HG02798 (cell line): ENCODE results near the gene SPTBN4.
"Not testable (repeated sequence)": the region's sequence is repeated elsewhere in the genome, so short reads cannot be mapped to it uniquely, and the experiment has no call there.

Experiments used
- ATAC-seq: cut with Tn5 transposase; IDR thresholded peaks from one replicate; pipeline ENCODE4 v1.9.1; 2021; ENCODE audit warnings: mild to moderate bottlenecking; ENCODE audit not compliant: unreplicated experiment, poor library complexity

Gene SPTBN4

DNA sequence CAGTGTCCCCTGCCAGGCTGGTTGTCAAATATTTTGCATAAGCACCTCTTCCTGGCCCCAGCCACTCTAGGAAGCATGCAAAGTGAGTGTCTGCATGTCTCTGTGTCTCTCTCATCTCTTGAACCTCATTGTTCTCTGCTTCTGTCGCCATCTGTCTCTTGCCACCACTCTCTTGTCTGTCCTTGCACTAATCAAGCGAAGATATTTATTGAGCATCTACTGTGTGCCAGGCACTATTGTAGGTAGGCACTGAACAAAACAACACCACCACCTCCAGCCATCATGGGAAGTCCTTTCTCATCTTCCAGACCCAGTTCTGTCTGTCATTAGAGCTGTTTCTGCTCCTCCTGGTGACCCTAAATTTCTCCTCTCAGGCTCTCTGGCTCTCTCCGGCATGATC, 57.9 kb downstream of the SPTBN4 start:
- ATAC-seq = no peak

DNA sequence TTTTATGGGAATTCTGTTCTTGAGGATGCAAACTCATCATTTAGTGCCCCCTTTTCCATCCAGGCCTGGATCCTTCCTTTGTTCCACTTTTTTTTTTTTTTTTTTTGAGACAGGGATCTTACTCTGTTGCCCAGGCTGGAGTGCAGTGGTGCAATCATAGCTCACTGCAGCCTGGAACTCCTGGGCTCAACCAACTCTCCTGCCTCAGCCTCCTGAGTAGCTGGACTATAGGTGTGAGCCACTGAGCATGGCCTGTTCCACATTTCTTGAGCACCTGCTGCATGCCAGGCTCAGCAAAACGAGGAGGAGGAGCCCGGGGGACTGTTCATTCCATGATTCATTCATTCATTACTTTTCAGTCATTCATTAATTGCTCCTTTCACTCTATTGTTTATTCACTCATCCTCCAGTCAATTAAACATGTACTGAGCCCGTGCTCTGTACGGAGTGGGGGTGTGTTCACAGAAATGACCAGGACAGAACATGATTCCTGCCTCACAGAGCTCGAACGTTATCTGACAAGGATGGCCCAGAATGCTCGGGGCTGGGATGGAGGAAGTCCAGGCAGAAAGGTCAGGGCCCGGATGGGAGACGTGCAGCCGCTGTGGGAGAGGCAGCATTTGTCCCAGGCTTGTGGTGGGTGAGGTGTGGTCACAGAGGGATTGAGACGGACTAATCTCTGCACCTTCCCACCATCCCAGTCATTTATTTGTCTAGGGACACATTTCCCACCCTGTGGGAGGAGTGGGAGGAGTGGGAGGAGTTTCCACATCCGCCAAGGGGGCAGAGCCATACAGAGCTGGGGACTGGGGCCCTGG, 58.6 kb downstream of the SPTBN4 start:
- no peak for ATAC-seq

DNA sequence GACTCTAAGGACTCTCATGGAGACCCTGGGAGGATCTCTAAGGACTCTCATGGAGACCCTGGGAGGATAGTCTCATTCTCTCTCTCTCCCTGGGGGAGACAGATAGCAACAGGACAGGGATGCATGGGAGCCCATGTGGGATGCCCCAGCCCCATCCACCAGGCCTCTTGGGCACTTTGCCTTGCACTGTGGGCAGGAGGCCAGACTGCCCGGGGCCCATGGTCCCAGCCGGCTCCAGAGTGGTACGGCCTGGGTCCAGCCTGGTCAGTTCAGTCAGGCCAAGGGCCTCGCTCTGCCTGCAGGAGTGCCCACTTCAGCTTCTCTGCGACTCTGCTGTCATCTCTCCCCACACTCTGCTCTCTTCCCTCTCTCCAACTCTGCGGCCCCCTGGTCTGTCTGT, 61.3 kb downstream of the SPTBN4 start:
- no peak for ATAC-seq

DNA sequence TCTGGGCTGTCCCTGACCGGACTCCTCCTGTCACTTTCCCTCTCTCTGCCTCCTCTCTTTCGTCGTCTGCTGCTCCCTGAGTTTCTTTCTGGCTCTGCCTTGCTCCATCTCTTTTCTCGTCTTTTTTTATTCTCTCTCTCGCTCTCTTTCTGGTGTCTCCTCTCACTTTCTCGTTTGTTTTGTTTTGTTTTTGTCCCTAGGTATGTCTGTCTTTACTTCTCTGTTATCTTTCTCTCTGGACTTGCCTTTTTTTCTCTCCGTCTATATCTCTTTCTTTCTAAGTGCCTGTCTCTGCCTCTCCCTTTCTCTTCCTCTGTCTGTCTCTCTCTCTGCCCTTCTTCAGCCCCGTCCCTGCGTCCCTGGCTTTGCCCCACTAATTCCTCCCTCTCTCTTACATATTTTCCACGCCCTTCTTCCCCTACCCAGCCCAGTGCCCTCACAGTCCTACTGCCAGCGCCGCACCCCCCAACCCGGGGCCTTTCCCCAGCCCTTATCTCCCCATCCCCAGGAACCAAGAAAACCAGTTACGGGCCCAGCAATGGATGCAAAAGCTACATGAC, 61.8 kb downstream of the SPTBN4 start:
- ATAC-seq = no peak

DNA sequence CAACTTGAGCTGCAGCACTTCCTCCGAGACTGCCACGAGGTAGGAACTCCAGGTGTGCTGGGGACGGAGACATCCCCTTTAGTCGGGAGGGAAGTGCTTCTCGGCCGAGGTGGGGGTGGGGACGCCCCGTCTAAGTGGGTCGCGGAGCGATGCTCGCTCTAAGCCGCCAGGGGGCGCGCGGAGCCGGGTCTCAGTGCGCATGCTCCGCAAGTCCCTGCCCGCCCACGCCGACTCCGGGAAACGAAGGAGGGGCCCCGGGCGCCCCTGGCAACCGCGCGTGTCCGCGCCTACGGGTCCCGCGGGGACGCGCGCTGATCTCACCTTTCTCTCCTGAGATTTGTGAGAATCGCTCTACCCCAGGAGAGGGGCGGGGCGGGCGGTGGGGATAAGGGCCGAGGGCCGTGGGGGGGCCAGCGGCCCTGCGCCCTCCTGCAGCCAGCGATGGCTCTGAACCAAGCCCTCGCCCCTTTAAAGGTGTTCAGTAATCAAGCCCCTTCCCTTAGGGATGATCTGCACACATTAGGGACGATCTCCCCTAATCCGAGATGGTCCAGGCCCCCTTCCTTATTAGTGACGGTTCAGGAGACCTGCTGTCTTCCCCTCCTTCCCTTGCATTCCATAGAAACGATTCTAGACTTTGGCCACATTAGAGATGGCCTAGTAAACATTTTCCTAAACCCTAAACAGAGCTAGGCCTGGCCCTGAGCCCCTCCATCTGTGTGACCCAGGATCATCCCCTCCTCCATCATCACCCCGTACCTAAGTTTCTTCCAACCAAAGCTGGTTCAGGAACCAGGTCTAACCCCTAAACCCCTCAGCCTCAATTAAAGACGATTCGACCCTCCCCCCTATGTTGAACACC, 62.5 kb downstream of the SPTBN4 start:
- peak; percentile 74 for ATAC-seq

DNA sequence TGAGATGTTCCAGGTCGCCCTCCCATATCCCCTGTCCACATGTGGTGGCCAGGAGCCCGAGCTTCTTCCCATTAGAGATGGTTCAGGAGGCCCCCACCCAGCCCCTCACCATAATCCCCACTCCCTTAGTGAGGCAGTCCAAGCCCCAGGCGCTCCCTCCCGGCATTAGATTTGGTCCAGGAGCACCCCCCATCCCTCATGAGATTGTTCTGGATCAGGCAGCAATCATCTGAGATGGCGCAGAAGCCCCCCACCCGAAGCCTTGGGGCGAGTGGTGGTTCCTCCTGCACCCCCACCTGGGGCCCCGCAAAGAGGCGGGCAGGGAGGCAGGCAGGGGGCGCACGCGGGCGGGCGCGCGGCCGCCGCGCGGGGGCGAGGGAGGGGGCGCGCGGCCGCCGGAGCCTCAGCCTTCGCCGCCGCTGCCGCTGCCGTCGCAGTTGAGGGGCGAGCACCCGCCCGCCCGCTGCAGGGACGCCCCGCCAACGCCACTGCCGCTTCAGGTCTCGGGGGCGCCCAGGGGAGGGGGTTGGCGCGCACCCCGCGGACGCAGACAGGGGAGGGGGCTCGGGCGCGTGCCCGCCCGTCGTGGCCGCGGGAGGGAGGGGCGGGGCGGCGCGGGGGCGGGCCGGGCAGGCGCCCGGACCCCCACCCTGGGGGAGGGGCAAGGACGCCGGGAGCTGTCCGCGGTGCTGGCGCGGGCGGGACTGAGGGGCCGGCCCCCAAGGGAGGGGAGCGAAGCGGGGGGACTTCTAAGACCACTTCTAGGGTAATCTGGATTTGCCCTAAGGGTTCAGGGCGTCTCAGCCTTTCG, 63.5 kb downstream of the SPTBN4 start:
- no peak for ATAC-seq

DNA sequence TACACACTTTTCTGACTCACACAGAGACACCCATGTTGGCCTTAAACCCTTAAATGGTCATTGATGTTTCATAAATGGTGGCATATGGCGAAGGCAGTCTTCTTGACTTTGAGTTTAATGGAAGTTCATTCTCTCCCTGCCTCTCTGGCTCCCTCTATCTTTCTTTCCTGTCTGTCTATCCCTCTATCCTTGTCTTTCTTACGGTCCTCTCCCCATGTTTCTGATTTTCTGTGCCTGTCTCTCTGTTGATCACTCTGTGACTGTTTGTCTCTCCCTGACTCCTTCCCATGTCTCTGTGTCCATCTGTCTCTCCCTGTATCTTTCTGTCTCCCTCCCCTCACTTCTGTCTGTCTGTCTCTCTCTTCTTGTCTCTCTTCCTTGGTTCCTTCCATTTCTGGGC, 66.7 kb downstream of the SPTBN4 start:
- no peak for ATAC-seq

DNA sequence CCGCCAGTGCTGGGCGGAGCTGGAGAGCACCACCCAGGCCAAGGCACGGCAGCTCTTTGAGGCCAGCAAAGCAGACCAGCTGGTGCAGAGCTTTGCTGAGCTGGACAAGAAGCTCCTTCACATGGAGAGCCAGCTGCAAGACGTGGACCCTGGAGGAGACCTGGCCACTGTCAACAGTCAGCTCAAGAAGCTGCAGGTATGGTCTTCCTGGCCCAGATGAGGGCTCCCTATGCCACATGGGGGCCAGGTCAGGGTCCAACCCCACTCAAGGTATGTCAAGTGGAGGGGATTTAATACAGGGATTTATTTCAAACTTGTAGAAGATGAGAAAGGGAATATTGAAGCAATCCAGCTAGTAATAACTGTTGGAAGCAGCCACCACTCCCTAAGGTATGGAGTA, 67.3 kb downstream of the SPTBN4 start:
- ATAC-seq = no peak

DNA sequence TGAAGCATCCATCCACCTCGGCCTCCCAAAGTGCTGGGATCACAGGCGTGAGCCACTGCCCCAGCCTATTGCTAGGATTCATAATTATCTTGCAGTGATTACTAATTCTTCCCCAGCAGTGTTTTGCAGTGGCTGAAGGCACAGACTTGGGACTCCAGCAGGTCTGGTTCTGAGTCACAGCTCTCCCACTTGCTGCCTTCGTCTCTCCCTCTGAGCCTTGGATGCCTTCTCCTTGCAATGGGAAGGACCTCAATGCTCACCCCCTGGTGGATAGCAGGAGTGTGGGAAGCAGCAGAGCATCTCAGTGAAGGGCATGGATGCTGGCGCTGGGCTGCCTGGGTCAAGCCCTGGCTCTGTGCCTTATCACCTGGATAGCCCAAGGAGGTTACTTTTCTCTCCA, 72.3 kb downstream of the SPTBN4 start:
- no peak for ATAC-seq

DNA sequence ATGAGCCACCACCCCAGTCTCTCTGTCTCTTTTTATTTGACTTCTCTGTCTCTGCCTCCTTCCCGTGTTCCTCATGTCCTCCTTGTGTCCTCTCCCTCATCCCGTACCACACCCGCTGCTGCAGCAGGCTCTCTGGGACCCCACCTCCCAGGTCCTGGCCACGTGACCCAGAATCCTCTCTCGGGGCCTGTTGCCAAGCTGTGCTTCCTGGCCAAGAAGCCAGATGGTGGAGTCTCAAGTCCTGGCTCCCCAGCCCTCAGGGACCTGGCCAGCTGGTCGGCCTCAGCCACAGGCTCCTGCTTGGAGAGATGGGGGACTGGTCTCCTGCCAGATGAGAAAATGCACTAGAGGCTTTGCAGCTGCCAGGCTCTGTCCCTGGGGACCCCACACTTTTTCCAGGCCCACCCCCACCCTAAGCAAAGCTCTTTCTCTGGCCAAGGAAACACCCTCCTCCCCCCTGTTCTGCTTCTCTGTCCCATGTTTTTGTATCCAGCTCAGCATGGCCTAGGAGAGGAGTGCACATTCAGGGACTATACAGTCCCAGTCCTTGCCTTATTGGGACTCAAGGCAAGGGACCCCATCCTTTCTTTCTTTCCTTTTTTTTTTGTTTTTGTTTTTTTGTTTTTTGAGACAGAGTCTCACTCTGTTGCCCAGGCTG, 75.5 kb downstream of the SPTBN4 start:
- ATAC-seq = no peak

DNA sequence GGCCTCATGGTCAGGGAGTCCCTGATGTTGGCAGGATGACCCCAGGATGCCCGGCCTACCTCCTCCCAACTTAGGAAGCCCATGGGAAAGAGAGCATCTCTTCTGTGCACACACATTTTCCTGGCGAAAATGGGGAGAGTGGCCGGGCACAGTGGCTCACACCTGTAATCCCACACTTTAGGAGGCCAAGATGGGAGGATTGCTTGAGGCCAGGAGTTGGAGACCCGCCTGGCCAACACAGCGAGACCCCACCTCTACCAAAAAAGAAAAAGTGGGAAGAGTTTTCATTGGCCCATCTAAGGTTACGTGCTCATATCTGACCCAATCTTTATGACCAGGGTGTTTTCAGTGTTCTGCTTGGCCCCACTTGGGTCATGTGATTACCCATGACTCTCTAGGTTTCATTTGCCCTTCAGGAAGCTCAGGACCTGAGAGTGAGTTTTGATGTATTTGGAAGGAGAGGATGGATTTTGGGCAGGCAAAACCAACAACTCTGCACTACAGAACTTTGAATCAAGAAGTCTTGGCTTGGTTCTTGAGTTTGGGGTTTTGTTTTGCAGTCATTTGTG, 76.3 kb downstream of the SPTBN4 start:
- no peak for ATAC-seq

DNA sequence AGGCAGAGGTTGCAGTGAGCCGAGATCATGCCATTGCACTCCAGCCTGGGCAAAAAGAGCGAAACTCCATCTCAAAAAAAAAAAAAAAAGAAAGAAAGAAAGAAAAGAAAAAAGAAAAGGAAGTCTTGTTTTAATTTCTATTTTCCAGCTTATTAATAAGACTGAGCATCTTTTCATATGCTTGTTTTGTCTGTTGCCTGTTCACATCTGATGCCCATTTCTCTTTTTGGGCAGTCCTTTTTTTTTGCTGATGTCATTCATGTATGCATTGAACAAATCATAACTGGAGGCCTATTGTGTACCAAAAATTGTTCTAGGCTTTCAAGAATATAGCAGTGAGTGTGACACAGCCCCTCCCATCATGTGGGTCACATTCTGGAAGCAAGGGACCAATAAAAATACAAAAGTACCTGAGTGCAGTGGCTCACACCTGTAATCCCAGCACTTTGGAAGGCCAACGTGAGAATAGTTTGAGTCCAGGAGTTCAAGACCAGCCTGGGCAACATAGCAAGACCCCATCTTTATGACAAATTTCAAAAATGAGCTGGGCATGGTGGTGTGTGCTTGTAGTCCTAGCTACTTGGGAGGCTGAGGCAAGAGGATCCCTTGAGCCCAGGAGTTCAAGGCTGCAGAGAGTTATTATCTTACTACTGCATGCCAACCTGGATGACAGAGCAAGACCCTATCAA, 79.5 kb downstream of the SPTBN4 start:
- not testable (repeated sequence) for ATAC-seq

DNA sequence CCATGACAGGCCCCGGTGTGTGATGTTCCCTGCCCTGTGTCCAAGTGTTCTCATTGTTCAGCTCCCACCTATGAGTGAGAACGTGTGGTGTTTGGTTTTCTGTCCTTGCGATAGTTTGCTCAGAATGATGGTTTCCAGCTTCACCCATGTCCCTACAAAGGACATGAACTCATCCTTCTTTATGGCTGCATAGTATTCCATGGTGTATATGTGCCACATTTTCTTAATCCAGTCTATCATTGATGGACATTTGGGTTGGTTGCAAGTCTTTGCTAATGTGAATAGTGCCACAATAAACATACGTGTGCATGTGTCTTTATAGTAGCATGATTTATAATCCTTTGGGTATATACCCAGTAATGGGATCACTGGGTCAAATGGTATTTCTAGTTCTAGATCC, 80.4 kb downstream of the SPTBN4 start:
- not testable (repeated sequence) for ATAC-seq

DNA sequence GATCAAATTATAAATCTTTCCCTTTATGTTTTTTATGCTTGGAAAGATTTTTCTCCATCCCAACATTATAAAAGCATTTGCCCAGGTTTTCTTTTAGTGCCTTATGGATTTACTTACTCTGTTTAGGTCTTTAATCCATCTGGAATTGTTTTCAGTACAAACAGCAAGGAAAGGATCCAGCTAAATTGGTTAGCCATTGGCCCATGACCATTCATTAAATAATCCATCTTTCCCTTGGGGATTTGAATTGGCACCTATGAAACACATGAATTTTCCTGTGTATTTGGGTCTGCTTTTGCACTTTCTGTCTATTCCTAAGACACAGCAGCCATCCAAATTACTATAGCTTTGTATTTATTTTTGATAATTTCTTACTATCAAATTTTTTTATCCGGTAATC, 81.0 kb downstream of the SPTBN4 start:
- no peak for ATAC-seq

DNA sequence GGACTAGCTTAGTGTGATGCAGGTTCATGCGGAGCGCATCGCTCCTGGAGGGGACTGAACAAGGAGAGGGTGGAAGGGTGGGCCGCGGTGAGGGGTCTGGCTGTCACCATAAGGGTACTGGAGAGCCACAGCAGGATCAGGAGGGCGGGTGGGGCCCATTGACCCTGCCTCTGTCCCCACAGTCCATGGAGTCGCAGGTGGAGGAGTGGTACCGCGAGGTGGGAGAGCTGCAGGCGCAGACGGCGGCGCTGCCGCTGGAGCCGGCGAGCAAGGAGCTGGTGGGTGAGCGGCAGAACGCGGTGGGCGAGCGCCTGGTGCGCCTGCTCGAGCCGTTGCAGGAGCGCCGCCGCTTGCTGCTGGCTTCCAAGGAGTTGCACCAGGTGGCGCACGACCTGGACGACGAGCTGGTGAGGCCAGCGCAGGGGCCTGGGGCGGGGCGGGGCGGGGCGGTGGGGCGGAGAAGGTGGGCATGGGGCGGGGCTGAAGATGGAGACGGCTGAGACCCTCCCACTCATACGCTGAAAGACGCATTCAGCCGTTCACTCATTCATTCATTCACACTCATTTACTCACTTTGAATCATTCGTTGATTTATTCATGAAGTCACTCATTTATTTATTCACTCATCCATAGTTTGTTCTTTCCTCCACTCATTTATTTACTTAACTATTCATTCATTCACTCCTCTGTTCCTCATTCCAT, 82.4 kb downstream of the SPTBN4 start:
- no peak for ATAC-seq

DNA sequence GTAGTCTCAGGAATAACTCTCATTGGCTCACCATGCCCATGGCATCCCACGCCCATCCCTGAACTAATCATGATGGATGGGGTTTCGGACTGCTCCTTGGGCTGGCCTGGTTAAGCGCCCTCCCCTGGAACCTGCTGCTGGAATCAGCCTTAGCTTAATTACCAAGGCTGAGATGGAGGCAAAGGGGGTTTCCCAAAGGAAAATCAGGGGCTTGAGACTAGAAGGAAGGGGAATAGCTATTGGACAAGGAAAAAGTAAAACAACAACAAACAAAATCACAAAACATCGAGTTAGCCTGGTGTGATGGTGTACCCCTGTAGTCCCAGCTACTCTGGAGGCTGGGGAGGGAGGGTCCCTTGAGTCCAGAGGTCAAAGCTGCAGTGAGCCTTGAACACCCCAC, 84.2 kb downstream of the SPTBN4 start:
- ATAC-seq = no peak

DNA sequence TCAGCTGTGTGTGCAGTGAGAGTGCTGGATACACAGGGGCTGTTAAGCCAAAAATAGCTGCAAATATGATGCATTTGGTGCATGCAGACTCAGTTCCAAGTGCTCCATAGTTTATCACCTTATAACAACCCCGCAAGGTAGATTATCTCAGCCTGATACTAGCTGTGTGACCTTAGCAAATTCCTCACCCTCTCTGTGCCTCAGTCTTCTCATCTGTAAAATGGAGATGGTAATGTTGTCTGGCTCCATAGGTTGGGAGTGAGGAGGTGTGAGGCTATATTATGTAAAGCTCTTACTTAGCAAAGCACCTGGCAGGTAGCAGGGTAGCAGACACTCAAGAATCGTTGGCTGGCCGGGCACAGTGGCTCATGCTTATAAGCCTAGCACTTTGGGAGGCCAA, 86.0 kb downstream of the SPTBN4 start:
- no peak for ATAC-seq
